Choroid plexus epithelial cell (primary cell): ENCODE results near the gene FARP2.

Experiments used
- DNase-seq: peaks from one replicate; pipeline ENCODE4 v3.0.0-alpha.2; 2010; ENCODE audit warnings: low read depth
- H3K4me3 ChIP-seq: 2 replicates; pipeline ENCODE4 v1.5.1; 2011; ENCODE audit warnings: low read depth, mild to moderate bottlenecking, control low read depth, low read length, moderate library complexity
- TF ChIP-seq, protein P1 (sequence below): conservative IDR thresholded peaks from 2 replicates; pipeline ENCODE4 v1.5.1; 2011; ENCODE audit warnings: low read depth, mild to moderate bottlenecking, control low read depth, inconsistent platforms, low read length, moderate library complexity

FARP2 gene

DNA sequence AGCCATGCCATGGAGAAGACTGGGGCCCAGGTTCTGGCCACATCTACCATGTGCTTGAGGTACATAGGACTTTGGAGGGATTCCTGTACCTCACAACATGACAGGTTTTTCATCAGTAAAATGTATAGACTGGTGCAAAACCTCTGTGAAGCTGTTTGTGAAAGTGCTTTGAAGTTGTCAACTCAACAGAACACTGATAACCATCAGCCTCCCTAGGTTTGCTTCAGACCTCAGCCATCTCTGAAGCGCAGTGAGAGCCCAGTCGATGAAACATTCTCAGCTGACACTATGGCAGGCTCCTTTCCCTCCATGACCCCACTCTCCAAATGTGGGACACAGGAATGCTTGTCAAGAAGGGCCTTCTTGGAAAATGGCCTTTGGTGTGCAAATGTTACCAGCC is 113.7 kb downstream of the FARP2 start:
- DNase-seq = no peak
- TF ChIP-seq, protein P1, sequence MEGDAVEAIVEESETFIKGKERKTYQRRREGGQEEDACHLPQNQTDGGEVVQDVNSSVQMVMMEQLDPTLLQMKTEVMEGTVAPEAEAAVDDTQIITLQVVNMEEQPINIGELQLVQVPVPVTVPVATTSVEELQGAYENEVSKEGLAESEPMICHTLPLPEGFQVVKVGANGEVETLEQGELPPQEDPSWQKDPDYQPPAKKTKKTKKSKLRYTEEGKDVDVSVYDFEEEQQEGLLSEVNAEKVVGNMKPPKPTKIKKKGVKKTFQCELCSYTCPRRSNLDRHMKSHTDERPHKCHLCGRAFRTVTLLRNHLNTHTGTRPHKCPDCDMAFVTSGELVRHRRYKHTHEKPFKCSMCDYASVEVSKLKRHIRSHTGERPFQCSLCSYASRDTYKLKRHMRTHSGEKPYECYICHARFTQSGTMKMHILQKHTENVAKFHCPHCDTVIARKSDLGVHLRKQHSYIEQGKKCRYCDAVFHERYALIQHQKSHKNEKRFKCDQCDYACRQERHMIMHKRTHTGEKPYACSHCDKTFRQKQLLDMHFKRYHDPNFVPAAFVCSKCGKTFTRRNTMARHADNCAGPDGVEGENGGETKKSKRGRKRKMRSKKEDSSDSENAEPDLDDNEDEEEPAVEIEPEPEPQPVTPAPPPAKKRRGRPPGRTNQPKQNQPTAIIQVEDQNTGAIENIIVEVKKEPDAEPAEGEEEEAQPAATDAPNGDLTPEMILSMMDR = no peak

DNA sequence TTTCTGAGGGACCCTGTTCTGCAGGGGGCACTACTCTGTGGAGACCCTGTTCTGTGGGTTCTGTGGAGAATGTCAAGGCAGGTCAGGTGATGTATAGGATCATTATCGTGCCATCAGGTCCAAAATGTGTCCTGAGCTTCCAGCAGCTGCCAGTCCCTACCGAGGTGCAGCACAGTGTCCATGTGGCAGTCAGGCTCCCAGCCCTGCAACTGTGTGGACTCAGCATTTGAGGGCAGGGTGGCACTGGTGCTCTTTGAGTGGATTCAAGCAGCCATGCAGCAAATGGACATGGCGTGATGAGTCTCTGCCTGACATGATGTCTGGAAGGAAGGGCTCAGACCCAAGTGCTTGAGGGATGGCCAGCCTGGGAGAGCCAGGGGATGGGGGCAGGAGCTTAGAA is 117.3 kb downstream of the FARP2 start:
- TF ChIP-seq, protein P1 = no peak
- no peak overlapping the region for H3K4me3 ChIP-seq
- no peak for DNase-seq

More for the DNA sequence above, 113.7 kb downstream of the FARP2 start:
- H3K4me3 ChIP-seq = no peak overlapping the region

DNA sequence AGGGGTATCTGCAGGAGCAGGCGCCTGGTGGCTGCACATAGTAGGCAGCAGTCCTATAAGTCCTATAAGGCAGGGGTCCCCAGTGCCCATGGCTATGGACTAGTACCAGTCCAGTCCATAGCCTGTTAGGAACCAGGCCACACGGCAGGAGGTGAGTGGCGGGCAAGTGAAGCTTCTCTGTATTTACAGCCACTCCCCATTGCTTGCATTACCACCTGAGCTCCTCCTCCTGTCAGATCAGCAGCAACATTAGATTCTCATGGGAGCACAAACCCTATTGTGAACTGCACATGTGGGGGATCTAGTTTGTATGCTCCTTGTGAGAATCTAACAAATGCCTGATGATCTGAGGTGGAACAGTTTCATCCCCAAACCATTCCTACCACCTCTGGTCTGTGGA is 119.2 kb downstream of the FARP2 start:
- TF ChIP-seq, protein P1 = no peak
- DNase-seq = no peak
- H3K4me3 ChIP-seq = no peak overlapping the region

DNA sequence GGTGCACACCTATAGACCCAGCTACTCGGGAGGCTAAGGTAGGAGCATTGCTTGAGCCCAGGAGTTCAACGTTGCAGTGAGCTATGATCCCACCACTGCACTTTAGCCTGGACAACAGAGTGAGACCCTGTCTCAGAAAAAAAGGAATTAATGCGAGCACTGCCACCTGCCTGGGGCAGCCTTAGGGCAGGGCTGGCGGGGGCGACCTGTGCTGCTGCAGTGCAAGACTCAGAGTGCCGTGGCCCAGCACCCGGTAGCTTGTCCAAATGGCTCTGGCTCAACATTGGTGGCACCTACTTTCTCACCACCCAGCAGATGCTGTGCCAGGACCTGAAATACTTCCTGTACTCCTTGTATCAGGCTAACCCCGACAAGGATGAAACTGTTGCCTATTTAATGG is 122.1 kb downstream of the FARP2 start:
- TF ChIP-seq, protein P1 = no peak
- DNase-seq = no peak

DNA sequence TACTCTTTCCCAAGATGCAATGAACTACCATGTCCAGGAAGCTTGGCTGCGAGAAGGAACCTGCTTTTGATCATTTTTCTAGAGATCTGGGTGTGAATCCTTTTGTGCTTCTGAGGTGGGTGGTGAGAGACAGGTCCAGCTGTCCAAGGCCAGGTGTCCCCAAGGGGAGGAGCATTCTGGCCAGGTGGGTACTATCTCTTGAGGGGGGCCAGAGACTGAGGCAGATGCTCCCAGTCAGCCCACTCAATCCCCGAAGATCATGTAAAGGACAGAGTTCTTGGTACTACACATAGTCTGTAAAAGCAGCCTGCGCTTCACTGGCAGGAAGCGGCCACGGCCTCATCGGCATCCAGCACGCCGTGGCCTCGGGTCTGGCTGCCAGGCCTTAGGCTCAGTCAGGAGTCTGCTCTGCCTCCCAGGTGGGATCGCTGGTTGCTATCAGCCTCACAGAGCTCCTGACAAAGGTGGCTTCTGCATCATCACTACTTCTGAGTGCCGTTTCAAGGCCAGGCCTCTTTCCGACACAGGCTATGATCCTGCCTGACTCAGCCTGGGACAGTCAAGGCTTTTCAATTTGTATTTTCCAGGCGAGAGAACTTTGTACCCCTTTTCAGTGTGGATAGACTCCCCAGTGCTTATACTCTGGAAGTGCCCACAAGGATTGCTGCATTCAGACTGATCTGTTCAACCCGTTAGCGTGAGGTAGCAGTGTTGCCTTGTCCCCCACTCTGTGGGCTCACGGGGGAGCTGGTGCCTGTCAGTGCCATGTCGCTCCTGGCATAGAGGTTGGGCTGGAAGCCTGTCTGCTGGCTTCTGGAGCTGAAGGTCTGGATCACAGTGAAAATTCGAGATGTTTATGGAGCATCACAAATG is 123.2 kb downstream of the FARP2 start:
- DNase-seq = no peak
- TF ChIP-seq, protein P1 = no peak
- H3K4me3 ChIP-seq = no peak overlapping the region

More for the DNA sequence above, 122.1 kb downstream of the FARP2 start:
- H3K4me3 ChIP-seq = no peak overlapping the region

DNA sequence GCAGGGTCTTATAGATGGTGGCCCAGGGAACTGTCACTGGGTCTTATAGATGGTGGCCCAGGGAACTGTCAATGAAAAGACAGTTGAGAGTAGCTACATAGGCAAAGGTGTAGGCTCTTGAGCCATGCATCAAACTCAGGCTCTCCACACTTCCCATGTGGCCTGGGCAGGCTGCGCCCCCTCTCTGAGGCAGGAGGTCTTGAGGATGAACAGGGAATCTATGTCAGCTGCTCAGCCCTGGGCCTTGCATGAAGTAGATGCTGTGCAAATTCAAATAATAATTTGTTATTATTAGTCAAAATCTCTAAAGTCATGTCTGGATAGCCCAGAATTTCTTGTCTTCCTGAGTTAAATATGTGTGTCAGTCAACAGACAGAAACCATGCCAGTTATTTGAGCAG is 125.6 kb downstream of the FARP2 start:
- TF ChIP-seq, protein P1 = peak; percentile 7
- DNase-seq = no peak
- no peak overlapping the region for H3K4me3 ChIP-seq
